ENCODE results near the gene ALB.

Gene ALB

GRCh38 chr4:73432169-73433000 is 28.3 kb downstream of the ALB start:
- no peak for DNase-seq

- DNase-seq, result no peak
Measured at GRCh38 chr4:73433140-73433539, 29.1 kb downstream of the ALB start.

- DNase-seq, result no peak
Measured at GRCh38 chr4:73434311-73434710, 30.2 kb downstream of the ALB start.

- DNase-seq, result no peak
Measured at GRCh38 chr4:73435984-73436383, 31.9 kb downstream of the ALB start, which contains the start of gene AFP. TSS of gene AFP (plus strand) at chr4:73436221. CDS start at chr4:73436263, 42 bp downstream.

GRCh38 chr4:73436674-73437557 is 32.8 kb downstream of the ALB start:
- DNase-seq, result no peak

GRCh38 chr4:73437558-73437956 is 33.5 kb downstream of the ALB start:
- DNase-seq, result no peak

GRCh38 chr4:73438048-73438447 is 34.0 kb downstream of the ALB start:
- DNase-seq, result no peak

GRCh38 chr4:73438582-73439215 is 34.6 kb downstream of the ALB start:
- no peak for DNase-seq

- DNase-seq, result no peak
Measured at GRCh38 chr4:73439445-73439844, 35.4 kb downstream of the ALB start.

GRCh38 chr4:73439991-73440390 is 35.9 kb downstream of the ALB start:
- no peak for DNase-seq

GRCh38 chr4:73440653-73441052 is 36.6 kb downstream of the ALB start:
- no peak for DNase-seq

GRCh38 chr4:73442275-73442674 is 38.2 kb downstream of the ALB start:
- DNase-seq, result no peak

GRCh38 chr4:73443224-73443623 is 39.1 kb downstream of the ALB start:
- DNase-seq, result no peak

GRCh38 chr4:73445383-73446335 is 41.6 kb downstream of the ALB start:
- DNase-seq, result no peak

GRCh38 chr4:73446336-73446938 is 42.4 kb downstream of the ALB start:
- peak; percentile 32 for DNase-seq

GRCh38 chr4:73447671-73448070 is 43.6 kb downstream of the ALB start:
- DNase-seq, result no peak

- no peak for DNase-seq
Measured at GRCh38 chr4:73448448-73449203, 44.5 kb downstream of the ALB start.

- peak; percentile 66 for DNase-seq
Measured at GRCh38 chr4:73450398-73451004, 46.4 kb downstream of the ALB start.

GRCh38 chr4:73451404-73451803 is 47.3 kb downstream of the ALB start:
- DNase-seq, result no peak

- no peak for DNase-seq
Measured at GRCh38 chr4:73451981-73452747, 48.1 kb downstream of the ALB start.
